CD4-positive, alpha-beta T cell treated with Interleukin-10 for 1 hour (primary cell): ENCODE measurements around the gene CLIP2.
"Not testable (repeated sequence)": the region's sequence is repeated elsewhere in the genome, so short reads cannot be mapped to it uniquely, and the experiment has no call there.

Source experiments
- DNase-seq: peaks from one replicate; pipeline ENCODE4 v3.0.0-alpha.2; 2020

Gene CLIP2

GRCh38 chr7:74338366-74339108 lies 49.3 kb downstream of the CLIP2 start:
- DNase-seq, result no peak

GRCh38 chr7:74339648-74340047 lies 50.4 kb downstream of the CLIP2 start:
- DNase-seq, result not testable (repeated sequence)

- no peak for DNase-seq
Measured at GRCh38 chr7:74343281-74344131, 54.3 kb downstream of the CLIP2 start.

- no peak for DNase-seq
Measured at GRCh38 chr7:74344132-74344496, 54.9 kb downstream of the CLIP2 start.

GRCh38 chr7:74344786-74345185 lies 55.6 kb downstream of the CLIP2 start:
- no peak for DNase-seq

- DNase-seq, result no peak
Measured at GRCh38 chr7:74345970-74346369, 56.8 kb downstream of the CLIP2 start.

GRCh38 chr7:74349621-74350020 lies 60.4 kb downstream of the CLIP2 start:
- no peak for DNase-seq

GRCh38 chr7:74350751-74351150 lies 61.5 kb downstream of the CLIP2 start:
- no peak for DNase-seq

GRCh38 chr7:74351836-74352235 lies 62.6 kb downstream of the CLIP2 start:
- no peak for DNase-seq

GRCh38 chr7:74352551-74353138 lies 63.4 kb downstream of the CLIP2 start:
- DNase-seq, result not testable (repeated sequence)

- DNase-seq, result no peak
Measured at GRCh38 chr7:74354009-74354408, 64.8 kb downstream of the CLIP2 start.

- no peak for DNase-seq
Measured at GRCh38 chr7:74355091-74355490, 65.9 kb downstream of the CLIP2 start.

- no peak for DNase-seq
Measured at GRCh38 chr7:74356589-74357315, 67.5 kb downstream of the CLIP2 start.

- DNase-seq, result no peak
Measured at GRCh38 chr7:74360008-74360407, 70.8 kb downstream of the CLIP2 start.

- DNase-seq, result no peak
Measured at GRCh38 chr7:74362266-74362665, 73.1 kb downstream of the CLIP2 start.

- DNase-seq, result no peak
Measured at GRCh38 chr7:74364061-74364460, 74.9 kb downstream of the CLIP2 start.

GRCh38 chr7:74365322-74366022 lies 76.3 kb downstream of the CLIP2 start:
- DNase-seq, result no peak

GRCh38 chr7:74371381-74372341 lies 82.5 kb downstream of the CLIP2 start:
- no peak for DNase-seq

GRCh38 chr7:74372511-74373111 lies 83.4 kb downstream of the CLIP2 start:
- no peak for DNase-seq

- no peak for DNase-seq
Measured at GRCh38 chr7:74373536-74373935, 84.3 kb downstream of the CLIP2 start.

- DNase-seq, result no peak
Measured at GRCh38 chr7:74375726-74376220, 86.6 kb downstream of the CLIP2 start.
